Mesothelial cell of epicardium (in vitro differentiated cells): Measurements from ENCODE around the gene PCDHA1. TPM values are rescaled to one million over a fixed set of nuclear protein-coding genes. Genes with fewer than 3 reads are reported as not detected.
"Not testable (repeated sequence)": the region's sequence is repeated elsewhere in the genome, so short reads cannot be mapped to it uniquely, and the experiment has no call there.

ENCODE experiments used
- DNase-seq, 2 experiments: peaks; one replicate each; pipeline ENCODE4 v3.0.0; 2021; ENCODE audit warnings: low spot score in 2 of 2; ENCODE audit not compliant: unreplicated experiment in 2 of 2
- H3K27ac Mint-ChIP-seq: 2 replicates; pipeline ENCODE4 v1.8.0; 2021; ENCODE audit warnings: mixed read lengths
- H3K27me3 Mint-ChIP-seq: 2 replicates; pipeline ENCODE4 v1.8.0; 2021; ENCODE audit warnings: low read depth, mixed read lengths
- H3K36me3 Mint-ChIP-seq: 2 replicates; pipeline ENCODE4 v1.8.0; 2021; ENCODE audit warnings: mixed read lengths
- H3K4me1 Mint-ChIP-seq: 2 replicates; pipeline ENCODE4 v1.8.0; 2021; ENCODE audit warnings: mixed read lengths
- H3K4me3 Mint-ChIP-seq: 2 replicates; pipeline ENCODE4 v1.8.0; 2021; ENCODE audit warnings: mild to moderate bottlenecking, moderate library complexity, mixed read lengths
- H3K9me3 Mint-ChIP-seq: 2 replicates; pipeline ENCODE4 v1.8.0; 2021; ENCODE audit warnings: mixed read lengths
- total RNA-seq: library from RNA; stranded (reverse); gene quantifications from 3 replicates; pipeline ENCODE4 v1.2.1, GENCODE V29; 2021
- TF ChIP-seq, protein P1 (sequence below): fragments of 200-600 bp; sonication (generic); IDR thresholded peaks from one replicate; pipeline ENCODE4 v1.5.0; 2021; ENCODE audit warnings: antibody characterized with exemption; ENCODE audit not compliant: unreplicated experiment

Gene PCDHA1
- total RNA-seq, 1 donor from 2014 or later = not detected

DNA sequence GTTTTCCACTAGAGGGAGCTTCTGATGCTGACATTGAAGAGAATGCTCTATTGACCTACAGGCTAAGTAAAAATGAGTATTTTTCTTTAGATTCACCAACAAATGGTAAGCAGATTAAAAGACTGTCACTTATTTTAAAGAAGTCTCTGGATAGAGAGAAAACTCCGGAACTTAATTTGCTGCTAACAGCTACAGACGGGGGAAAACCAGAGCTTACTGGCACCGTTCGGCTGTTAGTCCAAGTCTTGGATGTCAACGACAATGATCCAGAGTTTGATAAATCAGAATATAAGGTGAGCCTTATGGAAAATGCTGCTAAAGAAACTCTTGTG is 83.6 kb downstream of the PCDHA1 start:
- Mint-ChIP-seq H3K27ac (peak overlapping the region; percentile 81), H3K4me3 (peak overlapping the region; percentile 80), H3K4me1 (peaks cover 11% of the 10 kb centered on the region), H3K9me3 (peaks cover 29% of the 10 kb centered on the region), H3K36me3 (peaks cover 51% of the 10 kb centered on the region), H3K27me3 (no peaks in the 10 kb centered on the region)
- no peak for DNase-seq
- TF ChIP-seq, protein P1, sequence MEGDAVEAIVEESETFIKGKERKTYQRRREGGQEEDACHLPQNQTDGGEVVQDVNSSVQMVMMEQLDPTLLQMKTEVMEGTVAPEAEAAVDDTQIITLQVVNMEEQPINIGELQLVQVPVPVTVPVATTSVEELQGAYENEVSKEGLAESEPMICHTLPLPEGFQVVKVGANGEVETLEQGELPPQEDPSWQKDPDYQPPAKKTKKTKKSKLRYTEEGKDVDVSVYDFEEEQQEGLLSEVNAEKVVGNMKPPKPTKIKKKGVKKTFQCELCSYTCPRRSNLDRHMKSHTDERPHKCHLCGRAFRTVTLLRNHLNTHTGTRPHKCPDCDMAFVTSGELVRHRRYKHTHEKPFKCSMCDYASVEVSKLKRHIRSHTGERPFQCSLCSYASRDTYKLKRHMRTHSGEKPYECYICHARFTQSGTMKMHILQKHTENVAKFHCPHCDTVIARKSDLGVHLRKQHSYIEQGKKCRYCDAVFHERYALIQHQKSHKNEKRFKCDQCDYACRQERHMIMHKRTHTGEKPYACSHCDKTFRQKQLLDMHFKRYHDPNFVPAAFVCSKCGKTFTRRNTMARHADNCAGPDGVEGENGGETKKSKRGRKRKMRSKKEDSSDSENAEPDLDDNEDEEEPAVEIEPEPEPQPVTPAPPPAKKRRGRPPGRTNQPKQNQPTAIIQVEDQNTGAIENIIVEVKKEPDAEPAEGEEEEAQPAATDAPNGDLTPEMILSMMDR = peak; percentile 23

DNA sequence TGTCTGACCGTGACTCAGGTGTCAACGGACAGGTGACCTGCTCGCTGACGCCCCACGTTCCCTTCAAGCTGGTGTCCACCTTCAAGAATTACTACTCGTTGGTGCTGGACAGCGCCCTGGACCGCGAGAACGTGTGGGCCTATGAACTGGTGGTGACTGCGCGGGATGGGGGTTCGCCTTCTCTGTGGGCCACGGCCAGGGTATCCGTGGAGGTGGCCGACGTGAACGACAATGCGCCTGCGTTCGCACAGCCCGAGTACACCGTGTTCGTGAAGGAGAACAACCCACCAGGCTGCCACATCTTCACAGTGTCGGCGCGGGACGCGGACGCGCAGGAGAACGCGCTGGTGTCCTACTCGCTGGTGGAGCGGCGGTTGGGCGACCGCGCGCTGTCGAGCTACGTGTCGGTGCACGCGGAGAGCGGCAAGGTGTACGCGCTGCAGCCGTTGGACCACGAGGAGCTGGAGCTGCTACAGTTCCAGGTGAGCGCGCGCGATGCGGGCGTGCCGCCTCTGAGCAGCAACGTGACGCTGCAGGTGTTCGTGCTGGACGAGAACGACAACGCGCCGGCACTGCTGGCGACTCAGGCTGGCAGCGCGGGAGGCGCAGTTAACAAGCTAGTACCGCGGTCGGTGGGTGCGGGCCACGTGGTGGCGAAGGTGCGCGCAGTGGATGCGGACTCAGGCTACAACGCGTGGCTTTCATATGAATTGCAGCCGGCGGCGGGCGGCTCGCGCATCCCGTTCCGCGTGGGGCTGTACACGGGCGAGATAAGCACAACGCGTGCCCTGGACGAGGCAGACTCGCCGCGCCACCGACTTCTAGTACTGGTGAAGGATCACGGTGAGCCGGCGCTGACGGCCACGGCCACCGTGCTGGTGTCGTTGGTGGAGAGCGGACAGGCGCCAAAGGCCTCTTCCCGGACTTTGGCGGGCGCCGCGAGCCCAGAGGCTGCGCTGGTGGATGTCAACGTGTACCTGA is 84.6 kb downstream of the PCDHA1 start:
- peaks cover 16% of the 10 kb centered on the region for H3K4me1 Mint-ChIP-seq
- H3K9me3 Mint-ChIP-seq = peaks cover 27% of the 10 kb centered on the region
- DNase-seq = no peak
- no peak overlapping the region for H3K27ac Mint-ChIP-seq
- H3K4me3 Mint-ChIP-seq = no peak overlapping the region
- TF ChIP-seq, protein P1 = no peak
- H3K27me3 Mint-ChIP-seq = no peaks in the 10 kb centered on the region
- peaks cover 57% of the 10 kb centered on the region for H3K36me3 Mint-ChIP-seq

DNA sequence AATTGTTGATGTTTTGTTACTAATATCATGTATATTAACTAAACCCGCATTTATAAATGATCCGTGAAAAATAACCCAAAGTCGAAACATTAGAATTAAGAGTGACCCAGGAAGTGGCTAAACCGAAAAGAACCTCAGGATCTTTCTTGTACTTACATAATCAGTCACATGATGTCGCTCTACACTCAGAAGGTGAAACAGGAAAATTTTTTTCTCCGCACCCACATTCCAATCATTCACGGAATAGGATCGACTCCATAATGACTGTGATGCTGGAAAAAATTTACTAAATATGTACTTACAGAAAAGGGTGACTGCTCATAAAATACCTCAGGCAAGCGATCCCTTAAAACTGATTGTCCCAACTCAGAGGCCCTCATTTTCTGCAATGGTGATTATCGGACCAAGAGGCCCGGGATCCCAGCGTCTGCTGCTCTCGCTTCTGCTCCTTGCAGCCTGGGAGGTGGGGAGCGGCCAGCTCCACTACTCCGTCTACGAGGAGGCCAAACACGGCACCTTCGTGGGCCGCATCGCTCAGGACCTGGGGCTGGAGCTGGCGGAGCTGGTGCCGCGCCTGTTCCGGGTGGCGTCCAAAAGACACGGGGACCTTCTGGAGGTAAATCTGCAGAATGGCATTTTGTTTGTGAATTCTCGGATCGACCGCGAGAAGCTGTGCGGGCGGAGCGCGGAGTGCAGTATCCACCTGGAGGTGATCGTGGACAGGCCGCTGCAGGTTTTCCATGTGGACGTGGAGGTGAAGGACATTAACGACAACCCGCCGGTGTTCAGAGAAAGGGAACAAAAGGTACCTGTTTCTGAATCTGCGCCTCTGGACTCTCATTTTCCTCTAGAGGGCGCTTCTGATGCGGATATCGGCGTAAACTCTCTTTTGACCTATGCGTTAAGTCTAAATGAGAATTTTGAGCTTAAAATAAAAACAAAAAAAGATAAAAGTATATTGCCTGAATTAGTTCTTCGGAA is 89.4 kb downstream of the PCDHA1 start, which contains the start of gene PCDHA12:
Gene PCDHA12 (plus strand): TSS at position 224 of the 981 bp plus-strand sequence. CDS start 165 bp downstream, at position 389.
- Mint-ChIP-seq H3K9me3 (peaks cover 30% of the 10 kb centered on the region), H3K4me1 (peaks cover 15% of the 10 kb centered on the region), H3K27ac (peak within 1 kb of the TSS; percentile 97), H3K27me3 (no peaks in the 10 kb centered on the region), H3K4me3 (peak within 1 kb of the TSS; percentile 84), H3K36me3 (peaks cover 59% of the 10 kb centered on the region)
- no peak for DNase-seq
- TF ChIP-seq, protein P1 = no peak

DNA sequence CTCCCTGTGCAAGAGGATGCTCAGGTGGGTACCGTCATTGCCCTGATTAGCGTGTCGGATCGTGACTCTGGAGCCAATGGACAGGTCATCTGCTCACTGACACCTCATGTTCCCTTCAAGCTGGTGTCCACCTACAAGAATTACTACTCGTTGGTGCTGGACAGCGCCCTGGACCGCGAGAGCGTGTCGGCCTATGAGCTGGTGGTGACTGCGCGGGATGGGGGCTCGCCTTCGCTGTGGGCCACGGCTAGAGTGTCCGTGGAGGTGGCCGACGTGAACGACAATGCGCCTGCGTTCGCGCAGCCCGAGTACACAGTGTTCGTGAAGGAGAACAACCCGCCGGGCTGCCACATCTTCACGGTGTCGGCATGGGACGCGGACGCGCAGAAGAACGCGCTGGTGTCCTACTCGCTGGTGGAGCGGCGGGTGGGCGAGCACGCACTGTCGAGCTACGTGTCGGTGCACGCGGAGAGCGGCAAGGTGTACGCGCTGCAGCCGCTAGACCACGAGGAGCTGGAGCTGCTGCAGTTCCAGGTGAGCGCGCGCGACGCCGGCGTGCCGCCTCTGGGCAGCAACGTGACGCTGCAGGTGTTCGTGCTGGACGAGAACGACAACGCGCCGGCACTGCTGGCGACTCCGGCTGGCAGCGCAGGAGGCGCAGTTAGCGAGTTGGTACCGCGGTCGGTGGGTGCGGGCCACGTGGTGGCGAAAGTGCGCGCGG is 90.8 kb downstream of the PCDHA1 start:
- Mint-ChIP-seq H3K36me3 (peaks cover 67% of the 10 kb centered on the region), H3K4me1 (peaks cover 15% of the 10 kb centered on the region), H3K9me3 (peaks cover 42% of the 10 kb centered on the region)
- H3K27ac Mint-ChIP-seq, DNase-seq, H3K4me3 Mint-ChIP-seq, H3K27me3 Mint-ChIP-seq: not testable (repeated sequence)

DNA sequence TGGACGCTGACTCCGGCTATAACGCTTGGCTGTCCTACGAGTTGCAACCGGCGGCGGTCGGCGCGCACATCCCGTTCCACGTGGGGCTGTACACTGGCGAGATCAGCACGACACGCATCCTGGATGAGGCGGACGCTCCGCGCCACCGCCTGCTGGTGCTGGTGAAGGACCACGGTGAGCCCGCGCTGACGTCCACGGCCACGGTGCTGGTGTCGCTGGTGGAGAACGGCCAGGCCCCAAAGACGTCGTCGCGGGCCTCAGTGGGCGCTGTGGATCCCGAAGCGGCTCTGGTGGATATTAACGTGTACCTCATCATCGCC is 91.3 kb downstream of the PCDHA1 start:
- Mint-ChIP-seq H3K36me3 (peaks cover 67% of the 10 kb centered on the region), H3K4me1 (peaks cover 15% of the 10 kb centered on the region), H3K9me3 (peaks cover 42% of the 10 kb centered on the region), H3K27ac (no peak overlapping the region), H3K4me3 (no peak overlapping the region), H3K27me3 (no peaks in the 10 kb centered on the region)
- TF ChIP-seq, protein P1 = no peak
- DNase-seq = no peak
